Measurements from ENCODE around the gene IARS1. TPM values are rescaled to one million over a fixed set of nuclear protein-coding genes. Genes with fewer than 3 reads are reported as not detected.

The IARS1 gene
- total and polyA plus RNA-seq, 2 of the 8 experiments (the other 6 are each of a cell fraction or from before 2014, with no cell fraction given) = 74.9 to 243 TPM

DNA sequence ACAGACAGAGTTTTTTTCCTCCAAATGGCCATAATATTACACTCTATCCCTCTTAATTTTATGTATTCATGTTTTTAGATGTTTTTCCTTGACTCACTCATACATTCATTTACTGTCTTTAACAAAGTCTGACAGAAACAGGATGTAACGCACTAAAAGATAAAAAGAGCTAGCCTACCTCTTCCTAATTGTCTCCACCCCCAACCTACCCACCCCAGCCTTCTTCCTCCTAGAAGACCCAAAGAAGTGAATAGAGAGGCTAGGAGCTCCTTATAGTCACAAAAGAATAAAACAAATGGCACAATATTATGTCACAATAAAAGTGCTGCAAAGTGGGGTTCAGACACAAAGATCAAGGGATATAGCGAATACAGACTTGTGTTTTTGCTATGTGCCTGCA lies 30.9 kb upstream of the IARS1 start:
- peaks cover 5% of the 10 kb centered on the region for H3K79me1 ChIP-seq (ENCODE audit: low read depth, low read length)
- H3K4me3 ChIP-seq (ENCODE audit: extremely low read depth in 1 of 4, insufficient read depth in 2 of 4, low read depth in 3 of 4, low read length in 4 of 4) = peak overlapping the region; percentile 70 to 97 (median 92)
- H3K9me3 ChIP-seq (ENCODE audit: insufficient read depth in 2 of 2, low read depth in 1 of 2, low read length in 1 of 2) = no peaks in the 10 kb centered on the region
- no peak overlapping the region for H4K8ac ChIP-seq (ENCODE audit: extremely low read depth, insufficient read depth, low read length)
- H3K27me3 ChIP-seq (replicated peaks in 1 of 4; ENCODE audit: control insufficient read depth in 3 of 4, extremely low read depth in 1 of 4, insufficient read depth in 3 of 4, low read length in 3 of 4) = no peaks in the 10 kb centered on the region
- H3K23me2 ChIP-seq (ENCODE audit: low read depth, low read length) = peaks cover 7% of the 10 kb centered on the region
- H2AFZ ChIP-seq (ENCODE audit: low read length) = no peak overlapping the region
- peaks cover 0 to 14% of the 10 kb centered on the region in 2 experiments; a peak in 2 of 4 replicates for H3K79me2 ChIP-seq (ENCODE audit: control insufficient read depth in 1 of 2, insufficient read depth in 2 of 2, low read length in 2 of 2)
- no peak overlapping the region for H2BK20ac ChIP-seq (ENCODE audit: low read length)
- H3K4me1 ChIP-seq (replicated peaks in 1 of 4; ENCODE audit: control insufficient read depth in 3 of 4, insufficient read depth in 4 of 4, low read length in 3 of 4) = peaks cover 0 to 4% (median under 1%) of the 10 kb centered on the region in 4 experiments; a peak in 1 of 7 replicates
- H3K23ac ChIP-seq (ENCODE audit: insufficient read length) = no peak overlapping the region
- peaks cover 2% of the 10 kb centered on the region in 2 experiments for H4K20me1 ChIP-seq (replicated peaks in 1 of 2; ENCODE audit: control insufficient read depth in 1 of 2, insufficient read depth in 2 of 2, low read length in 2 of 2)
- no peak overlapping the region for H4K91ac ChIP-seq (replicated peaks; ENCODE audit: insufficient read length, low read length)
- H2AK5ac ChIP-seq (ENCODE audit: low read depth, low read length) = no peak overlapping the region
- ChIA-PET CTCF (ENCODE audit: partially characterized antibody) (interaction anchor here (1.3 to 2.4 kb wide), 2 partner anchors 184 to 311 kb away, joined by 3 to 9 read pairs; no protein-coding TSS in a partner anchor), POLR2A (ENCODE audit: partially characterized antibody) (interaction anchor here (1.0 to 3.1 kb wide), 11 partner anchors 9 to 346 kb away, joined by 3 to 16 read pairs (median 5); partner anchors contain the start of gene IPPK)
- H3K56ac ChIP-seq (replicated peaks; ENCODE audit: insufficient read length, low read depth, low read length) = no peak overlapping the region
- no peak overlapping the region for H3K14ac ChIP-seq (ENCODE audit: insufficient read length)
- H2BK5ac ChIP-seq (ENCODE audit: low read depth, low read length) = no peak overlapping the region
- no peak overlapping the region for H2BK12ac ChIP-seq (ENCODE audit: low read depth, low read length)
- no peak overlapping the region for H3K4ac ChIP-seq (replicated peaks; ENCODE audit: insufficient read length, low read depth, low read length)
- H3K36me3 ChIP-seq (ENCODE audit: control insufficient read depth in 2 of 4, insufficient read depth in 4 of 4, low read length in 3 of 4) = peaks cover 4 to 32% (median 16%) of the 10 kb centered on the region in 4 experiments; a peak in 7 of 8 replicates
- H3K4me2 ChIP-seq (ENCODE audit: insufficient read depth in 1 of 2, low read depth in 2 of 2, low read length in 2 of 2) = peak overlapping the region; percentile 80 to 87
- H2BK15ac ChIP-seq (ENCODE audit: low read length) = no peak overlapping the region
- H3K9ac ChIP-seq (replicated peaks in 1 of 4; ENCODE audit: extremely low read depth in 1 of 4, low read depth in 3 of 4, low read length in 3 of 4) = peak overlapping the region; percentile 85 to 99 (median 98); a peak in 6 of 7 replicates
- DNase-seq (ENCODE audit: low read depth in 1 of 2, low spot score in 2 of 2) (no peak), FAIRE-seq (no peak)
- no peak overlapping the region for H2BK120ac ChIP-seq (replicated peaks; ENCODE audit: low read depth, low read length)
- no peak overlapping the region for H3K18ac ChIP-seq (ENCODE audit: extremely low read depth, low read length)
- no peak overlapping the region for H3K27ac ChIP-seq (ENCODE audit: low read depth, low read length)
- no peak overlapping the region for H4K5ac ChIP-seq (ENCODE audit: insufficient read length, low read depth, low read length)
- WGBS, 2 experiments (ENCODE audit: extremely low coverage in 1 of 2, insufficient coverage in 1 of 2, insufficient read length in 1 of 2, insufficient replicate concordance in 2 of 2, low coverage in 1 of 2, low lambda C conversion rate in 2 of 2, missing lambda C conversion rate in 1 of 2) = 63% methylated on average over 2 of the region's 2 CpGs; no CpG with 5 or more reads in 1 of the 2 experiments
- TF ChIP-seq CHD2 (IDR thresholded peaks at IDR 0.05; ENCODE audit: low read length) (no peak), ZNF274 (IDR thresholded peaks at IDR 0.05; ENCODE audit: borderline replicate concordance, extremely low read depth, low read length) (no peak), SP4 (IDR thresholded peaks at IDR 0.05; ENCODE audit: low read length) (no peak), YY1 (IDR thresholded peaks at IDR 0.05; ENCODE audit: low read depth, low read length) (no peak), JUN (IDR thresholded peaks at IDR 0.05; ENCODE audit: low read depth, low read length) (no peak), POLR2AphosphoS5 (IDR thresholded peaks at IDR 0.05; ENCODE audit: low read depth, low read length) (no peak), SIRT6 (IDR thresholded peaks at IDR 0.05; ENCODE audit: low read length) (no peak), TAF7 (optimal IDR thresholded peaks at IDR 0.05; ENCODE audit: borderline replicate concordance, low read depth, low read length) (no peak), MAFK (IDR thresholded peaks at IDR 0.05; ENCODE audit: low read depth, low read length) (no peak), CREB1 (IDR thresholded peaks at IDR 0.05) (no peak)
- TF ChIP-seq, protein P1, sequence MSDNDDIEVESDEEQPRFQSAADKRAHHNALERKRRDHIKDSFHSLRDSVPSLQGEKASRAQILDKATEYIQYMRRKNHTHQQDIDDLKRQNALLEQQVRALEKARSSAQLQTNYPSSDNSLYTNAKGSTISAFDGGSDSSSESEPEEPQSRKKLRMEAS (IDR thresholded peaks at IDR 0.05) = no peak
- TF ChIP-seq, protein P2, sequence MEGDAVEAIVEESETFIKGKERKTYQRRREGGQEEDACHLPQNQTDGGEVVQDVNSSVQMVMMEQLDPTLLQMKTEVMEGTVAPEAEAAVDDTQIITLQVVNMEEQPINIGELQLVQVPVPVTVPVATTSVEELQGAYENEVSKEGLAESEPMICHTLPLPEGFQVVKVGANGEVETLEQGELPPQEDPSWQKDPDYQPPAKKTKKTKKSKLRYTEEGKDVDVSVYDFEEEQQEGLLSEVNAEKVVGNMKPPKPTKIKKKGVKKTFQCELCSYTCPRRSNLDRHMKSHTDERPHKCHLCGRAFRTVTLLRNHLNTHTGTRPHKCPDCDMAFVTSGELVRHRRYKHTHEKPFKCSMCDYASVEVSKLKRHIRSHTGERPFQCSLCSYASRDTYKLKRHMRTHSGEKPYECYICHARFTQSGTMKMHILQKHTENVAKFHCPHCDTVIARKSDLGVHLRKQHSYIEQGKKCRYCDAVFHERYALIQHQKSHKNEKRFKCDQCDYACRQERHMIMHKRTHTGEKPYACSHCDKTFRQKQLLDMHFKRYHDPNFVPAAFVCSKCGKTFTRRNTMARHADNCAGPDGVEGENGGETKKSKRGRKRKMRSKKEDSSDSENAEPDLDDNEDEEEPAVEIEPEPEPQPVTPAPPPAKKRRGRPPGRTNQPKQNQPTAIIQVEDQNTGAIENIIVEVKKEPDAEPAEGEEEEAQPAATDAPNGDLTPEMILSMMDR (IDR thresholded peaks at IDR 0.05; ENCODE audit: control extremely low read depth in 1 of 3, insufficient read depth in 1 of 3, low read depth in 1 of 3, low read length in 3 of 3) = no peak
